Right lung (tissue), 5 donors: Measurements from ENCODE around the gene BOC. TPM values are rescaled to one million over a fixed set of nuclear protein-coding genes. Genes with fewer than 3 reads are reported as not detected.
A peak's percentile ranks its signal among the peaks of the same experiment; 100 is the strongest.

Source experiments
- DNase-seq, 2 donors: peaks; one replicate each; pipeline ENCODE4 v3.0.0-alpha.2; 2013
- polyA plus RNA-seq, 5 donors: library from polyadenylated mRNA; unstranded; fragments of 120-200 nt; gene quantifications; one replicate each; pipeline versions ENCODE4 v1.2.1 to v1.2.3, GENCODE V29; 2013; ENCODE audit warnings: inconsistent platforms in 1 of 5, low replicate concordance in 1 of 5; ENCODE audit not compliant: insufficient read length in 5 of 5, insufficient read depth in 1 of 5

BOC gene
- polyA plus RNA-seq, 5 donors = 22.6 to 37.4 (median 27.2) TPM

- DNase-seq = no peak
Observed at GRCh38 chr3:113284453-113285050, 73.2 kb downstream of the BOC start.

DNA sequence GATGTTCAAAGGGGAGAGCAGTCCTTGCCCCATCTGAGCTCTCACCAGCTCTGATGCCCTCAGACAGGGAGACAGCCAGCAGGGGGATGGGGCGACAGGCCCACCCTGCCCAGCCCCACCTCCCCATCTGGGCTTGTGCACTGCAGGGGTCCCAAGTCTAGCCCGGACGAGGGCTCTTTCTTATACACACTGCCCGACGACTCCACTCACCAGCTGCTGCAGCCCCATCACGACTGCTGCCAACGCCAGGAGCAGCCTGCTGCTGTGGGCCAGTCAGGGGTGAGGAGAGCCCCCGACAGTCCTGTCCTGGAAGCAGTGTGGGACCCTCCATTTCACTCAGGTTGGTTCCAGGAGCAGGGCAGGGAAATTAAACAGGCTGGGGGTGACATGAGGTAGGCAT, 73.9 kb downstream of the BOC start:
- DNase-seq = no peak

DNA sequence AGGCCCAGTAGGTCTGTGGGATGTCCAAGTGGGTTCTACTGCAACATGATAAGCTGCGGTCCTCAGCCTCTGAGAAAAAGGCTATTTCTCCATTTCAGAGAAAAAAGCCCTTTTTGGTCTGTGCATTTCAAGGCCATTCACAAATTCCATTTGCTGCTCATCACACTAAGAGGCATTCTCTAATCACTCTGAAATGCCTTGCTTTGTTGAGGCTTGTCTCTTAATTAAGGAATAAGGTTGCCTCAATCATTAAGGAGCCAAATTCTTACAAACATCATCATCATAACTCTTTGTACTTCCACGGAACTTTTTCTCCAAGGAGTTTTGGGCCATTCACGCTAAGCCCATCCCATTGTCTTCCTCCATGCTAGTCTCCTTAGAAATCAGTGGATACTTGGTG, 74.4 kb downstream of the BOC start:
- no peak for DNase-seq

DNA sequence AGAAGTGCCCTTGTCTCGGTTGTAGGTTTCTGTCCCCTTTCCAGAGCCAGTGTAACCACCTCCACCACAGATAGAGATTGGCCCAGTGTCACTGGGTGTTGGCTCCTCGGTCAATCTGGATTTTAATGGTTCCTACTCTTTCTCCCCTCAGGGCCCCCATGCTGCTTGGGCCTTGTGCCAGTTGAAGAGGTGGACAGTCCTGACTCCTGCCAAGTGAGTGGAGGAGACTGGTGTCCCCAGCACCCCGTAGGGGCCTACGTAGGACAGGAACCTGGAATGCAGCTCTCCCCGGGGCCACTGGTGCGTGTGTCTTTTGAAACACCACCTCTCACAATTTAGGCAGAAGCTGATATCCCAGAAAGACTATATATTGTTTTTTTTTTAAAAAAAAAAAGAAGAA, 75.2 kb downstream of the BOC start:
- no peak for DNase-seq

DNA sequence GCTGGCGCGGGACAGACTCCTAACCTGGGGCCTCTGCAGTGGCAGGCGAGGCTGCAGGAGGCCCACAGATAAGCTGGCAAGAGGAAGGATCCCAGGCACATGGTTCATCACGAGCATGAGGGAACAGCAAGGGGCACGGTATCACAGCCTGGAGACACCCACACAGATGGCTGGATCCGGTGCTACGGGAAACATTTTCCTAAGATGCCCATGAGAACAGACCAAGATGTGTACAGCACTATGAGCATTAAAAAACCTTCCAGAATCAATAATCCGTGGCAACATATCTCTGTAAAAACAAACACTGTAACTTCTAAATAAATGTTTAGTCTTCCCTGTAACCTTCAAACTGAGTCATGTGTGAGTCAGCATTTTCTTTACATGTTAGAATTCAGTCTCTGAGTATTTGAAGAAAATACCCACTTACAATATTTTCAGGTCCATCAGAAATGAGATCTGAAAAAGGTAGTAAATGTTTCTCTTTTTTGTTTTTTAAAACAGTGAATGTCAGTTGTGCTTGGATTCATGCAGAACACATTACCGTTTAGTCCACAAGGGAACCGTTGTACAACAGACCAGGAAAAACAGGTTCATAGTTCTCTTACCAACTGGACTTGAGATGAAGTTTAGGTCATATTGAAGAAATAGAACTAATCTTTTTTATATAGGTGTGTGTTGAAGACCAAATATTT, 75.9 kb downstream of the BOC start:
- no peak for DNase-seq

- DNase-seq = peak; percentile 45 to 71
Observed at GRCh38 chr3:113287803-113288648, 76.7 kb downstream of the BOC start.

DNA sequence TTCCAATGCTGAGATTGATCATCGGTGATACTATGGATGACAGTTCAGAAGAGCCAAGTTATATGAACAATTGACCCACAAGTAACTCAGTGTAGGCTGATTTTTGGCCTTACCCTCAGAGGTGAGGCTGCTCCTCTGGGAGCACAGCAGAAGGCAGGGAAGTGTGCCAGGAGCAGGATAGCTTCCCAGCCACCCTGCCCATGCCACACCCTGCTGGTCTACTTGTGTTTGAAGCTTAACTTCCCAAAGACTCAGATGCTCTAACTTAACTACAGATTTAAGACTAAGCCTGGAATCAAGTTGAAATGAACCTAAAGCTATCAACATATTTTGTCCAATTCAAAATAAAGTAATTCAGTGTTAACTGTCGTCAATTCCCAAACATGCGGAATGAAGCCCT, 77.5 kb downstream of the BOC start:
- DNase-seq = no peak

DNA sequence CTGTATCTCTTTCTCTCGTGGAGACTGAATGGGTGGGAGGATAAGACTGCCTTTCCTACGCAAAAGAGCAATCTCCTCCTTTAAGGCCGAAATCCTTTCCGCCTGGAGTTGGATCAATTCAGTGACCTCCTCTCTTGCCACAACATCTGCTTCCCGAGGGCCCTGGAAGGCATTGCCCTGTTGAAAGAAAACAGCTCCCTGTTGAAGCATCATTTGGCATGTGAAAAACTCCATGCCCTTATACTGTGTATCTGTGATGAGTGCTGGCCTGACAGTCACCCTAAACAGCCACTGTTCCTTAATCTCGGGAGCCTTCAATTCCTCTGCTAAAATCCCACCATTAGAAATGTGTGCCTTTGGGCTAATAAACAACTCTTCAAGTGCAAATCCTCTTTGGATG, 80.2 kb downstream of the BOC start:
- DNase-seq = no peak

GRCh38 chr3:113292933-113293332, 81.6 kb downstream of the BOC start:
- no peak for DNase-seq

- DNase-seq = no peak
Observed at GRCh38 chr3:113293348-113293747, 82.0 kb downstream of the BOC start.

GRCh38 chr3:113295463-113295862, 84.1 kb downstream of the BOC start:
- DNase-seq = no peak

DNA sequence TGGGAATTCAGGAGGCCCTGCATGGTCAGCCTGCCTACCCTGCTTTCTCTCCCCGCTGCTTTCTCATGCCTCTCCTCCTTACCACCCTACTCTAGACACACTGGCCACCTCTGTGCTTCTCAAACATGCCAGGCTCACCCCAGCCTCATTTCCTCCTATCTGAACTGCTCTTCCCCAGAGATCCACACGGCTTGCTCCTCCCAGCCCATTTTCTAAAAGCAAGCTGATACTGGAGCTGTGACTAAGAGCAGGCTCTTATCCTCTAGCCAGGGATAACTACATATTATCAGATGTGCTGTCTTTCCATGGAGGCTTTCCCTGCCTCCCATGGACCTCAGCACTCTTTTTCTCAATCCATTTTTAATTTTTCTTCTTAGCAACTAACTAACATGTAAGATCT, 85.9 kb downstream of the BOC start:
- no peak for DNase-seq

- DNase-seq = no peak
Observed at GRCh38 chr3:113297841-113298240, 86.5 kb downstream of the BOC start.

GRCh38 chr3:113300596-113300995, 89.2 kb downstream of the BOC start:
- DNase-seq = no peak

DNA sequence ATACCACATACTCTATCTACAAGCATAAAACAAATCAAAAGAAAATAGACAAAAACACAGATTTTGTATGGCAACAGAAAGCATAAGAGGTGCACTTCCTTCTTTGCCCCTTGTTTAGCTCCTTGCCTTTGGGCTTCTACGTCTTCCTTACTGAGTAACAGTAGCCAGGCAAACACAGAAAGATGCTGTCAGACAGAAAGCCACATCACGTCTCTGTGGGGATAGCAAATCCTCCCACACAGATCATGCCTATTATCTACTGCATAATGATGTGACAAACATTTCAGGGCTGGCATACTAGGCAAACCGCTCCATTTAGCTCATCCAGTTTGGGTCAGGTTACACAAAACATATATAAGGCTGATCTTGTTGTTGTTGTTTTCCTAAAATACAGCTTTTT, 92.7 kb downstream of the BOC start:
- DNase-seq = no peak

- DNase-seq = no peak
Observed at GRCh38 chr3:113304856-113305540, 93.6 kb downstream of the BOC start.

- no peak for DNase-seq
Observed at GRCh38 chr3:113310960-113311359, 99.6 kb downstream of the BOC start.

DNA sequence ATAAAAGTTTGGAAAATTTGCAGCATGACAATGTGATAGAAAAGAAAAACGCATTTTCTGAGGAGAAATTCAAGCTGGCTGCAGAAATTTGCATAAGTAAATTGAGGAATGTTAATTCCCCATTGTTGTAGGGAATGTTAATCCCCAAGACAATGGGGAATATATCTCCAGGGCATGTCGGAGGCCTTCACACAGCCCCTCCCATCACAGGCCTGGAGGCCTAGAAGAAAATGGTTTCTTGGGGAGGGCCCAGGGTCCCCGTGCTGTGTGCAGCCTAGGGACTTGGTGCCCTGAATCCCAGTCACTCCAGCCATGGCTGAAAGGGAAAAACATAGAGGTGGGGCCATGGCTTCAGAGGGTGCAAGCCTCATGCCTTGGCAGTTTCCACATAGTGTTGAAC, 101.1 kb downstream of the BOC start:
- DNase-seq = no peak

DNA sequence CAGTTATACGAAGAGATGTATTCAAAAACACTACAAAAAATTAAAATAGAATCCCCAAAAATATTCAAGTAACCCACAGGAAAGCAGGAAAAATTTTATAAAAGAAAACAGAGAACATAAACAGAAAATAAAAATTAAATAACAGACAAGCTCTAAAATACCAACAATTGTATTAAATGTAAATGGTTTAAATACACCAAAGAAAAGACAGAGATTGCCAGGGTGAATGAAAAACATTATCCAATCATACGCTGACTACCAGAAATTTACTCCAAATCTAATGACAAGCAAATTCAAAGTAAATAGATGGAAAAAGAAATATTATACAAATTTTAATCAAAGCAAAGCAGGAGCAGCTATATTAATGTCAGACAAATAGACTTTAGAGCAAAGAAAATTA, 103.6 kb downstream of the BOC start:
- DNase-seq = no peak

- no peak for DNase-seq
Observed at GRCh38 chr3:113329757-113330156, 118.4 kb downstream of the BOC start.

DNA sequence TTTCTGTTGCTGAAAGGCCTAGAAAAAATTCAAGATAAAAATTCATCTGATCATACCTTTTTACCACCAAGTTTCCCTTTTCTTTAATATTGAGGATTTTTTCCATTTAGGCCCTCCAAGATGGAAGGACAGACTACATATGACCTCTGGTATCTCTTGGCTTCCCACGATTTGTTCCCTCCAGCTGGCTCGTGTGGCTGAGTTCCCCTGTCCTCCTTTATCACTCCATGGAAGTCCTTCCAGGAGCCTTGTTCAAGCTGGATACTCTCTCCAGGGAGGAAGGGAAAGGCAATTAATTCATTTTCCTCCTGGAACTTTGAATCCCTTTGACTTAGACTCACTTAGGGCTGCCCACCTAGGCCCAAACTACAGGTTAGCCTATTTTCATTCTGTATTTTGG, 119.4 kb downstream of the BOC start:
- no peak for DNase-seq

GRCh38 chr3:113331187-113331586, 119.8 kb downstream of the BOC start:
- DNase-seq = no peak
